Keratinocyte (primary cell): ENCODE data around the gene SMTNL2.

Source experiments
- EZH2 ChIP-seq: IDR thresholded peaks from one replicate; pipeline ENCODE4 v1.6.1; 2012; ENCODE audit warnings: inconsistent platforms, mild to moderate bottlenecking, low read length, moderate library complexity
- TF ChIP-seq, protein P1 (sequence below), 3 experiments: IDR thresholded peaks in 1 of 3; conservative IDR thresholded peaks in 1 of 3; optimal IDR thresholded peaks in 1 of 3; 2 replicates in 2 of 3; 3 replicates in 1 of 3; pipeline versions ENCODE3 to v1.5.1; 2011; ENCODE audit warnings: low read length in 3 of 3, mild to moderate bottlenecking in 3 of 3, moderate library complexity in 2 of 3, control low read depth in 1 of 3, inconsistent platforms in 1 of 3; ENCODE audit not compliant: insufficient read depth in 2 of 3; ENCODE audit errors: extremely low read depth in 1 of 3

DNA sequence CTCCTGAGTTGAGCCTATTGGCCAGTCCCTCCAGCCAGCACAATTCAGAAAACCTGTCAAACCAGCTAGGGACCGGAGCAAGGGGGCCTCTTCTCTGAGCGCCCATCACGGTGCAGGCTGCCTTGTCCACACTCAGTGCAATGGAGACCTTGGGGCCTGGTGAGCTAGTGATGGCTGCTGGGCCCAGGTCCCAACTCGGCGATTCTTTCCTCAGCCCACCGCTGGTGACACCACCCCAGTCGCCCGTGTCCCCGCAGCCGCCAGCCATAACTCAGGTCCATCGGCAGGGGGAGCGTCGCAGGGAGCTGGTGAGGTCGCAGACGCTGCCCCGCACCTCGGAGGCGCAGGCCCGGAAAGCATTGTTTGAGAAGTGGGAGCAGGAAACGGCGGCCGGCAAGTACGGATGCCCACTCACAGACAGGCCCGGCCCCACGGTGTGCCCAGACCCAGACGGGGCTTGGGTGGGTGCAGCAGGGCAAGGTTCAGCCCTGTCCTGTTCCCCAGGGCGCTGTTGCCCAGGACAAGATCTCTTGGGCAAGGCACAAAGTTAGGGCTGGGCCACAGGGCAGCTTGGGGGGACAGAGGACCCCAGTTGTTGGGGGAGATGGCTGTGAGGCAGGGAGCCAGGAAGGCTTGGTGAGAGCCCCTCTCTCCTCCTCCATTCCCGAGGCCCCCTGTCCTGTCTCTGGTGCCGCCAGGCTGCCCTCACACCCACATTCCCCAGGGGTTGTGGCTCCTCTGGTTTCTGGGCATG is 10.8 kb downstream of the SMTNL2 start:
- TF ChIP-seq, protein P1, sequence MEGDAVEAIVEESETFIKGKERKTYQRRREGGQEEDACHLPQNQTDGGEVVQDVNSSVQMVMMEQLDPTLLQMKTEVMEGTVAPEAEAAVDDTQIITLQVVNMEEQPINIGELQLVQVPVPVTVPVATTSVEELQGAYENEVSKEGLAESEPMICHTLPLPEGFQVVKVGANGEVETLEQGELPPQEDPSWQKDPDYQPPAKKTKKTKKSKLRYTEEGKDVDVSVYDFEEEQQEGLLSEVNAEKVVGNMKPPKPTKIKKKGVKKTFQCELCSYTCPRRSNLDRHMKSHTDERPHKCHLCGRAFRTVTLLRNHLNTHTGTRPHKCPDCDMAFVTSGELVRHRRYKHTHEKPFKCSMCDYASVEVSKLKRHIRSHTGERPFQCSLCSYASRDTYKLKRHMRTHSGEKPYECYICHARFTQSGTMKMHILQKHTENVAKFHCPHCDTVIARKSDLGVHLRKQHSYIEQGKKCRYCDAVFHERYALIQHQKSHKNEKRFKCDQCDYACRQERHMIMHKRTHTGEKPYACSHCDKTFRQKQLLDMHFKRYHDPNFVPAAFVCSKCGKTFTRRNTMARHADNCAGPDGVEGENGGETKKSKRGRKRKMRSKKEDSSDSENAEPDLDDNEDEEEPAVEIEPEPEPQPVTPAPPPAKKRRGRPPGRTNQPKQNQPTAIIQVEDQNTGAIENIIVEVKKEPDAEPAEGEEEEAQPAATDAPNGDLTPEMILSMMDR (optimal IDR thresholded peaks at IDR 0.05 in 1 of 3, IDR thresholded peaks at IDR 0.05 in 1 of 3, conservative IDR thresholded peaks at IDR 0.05 in 1 of 3; ENCODE audit: extremely low read depth in 1 of 3, insufficient read depth in 2 of 3, low read length in 3 of 3): no peak
- no peak for TF ChIP-seq EZH2
